ENCODE results near the gene SOCS3. TPM values are rescaled to one million over a fixed set of nuclear protein-coding genes. Genes with fewer than 3 reads are reported as not detected.

Gene SOCS3
- total and polyA plus RNA-seq, 4 experiments from 2014 or later = 7.5 to 220 (median 34.6) TPM

DNA sequence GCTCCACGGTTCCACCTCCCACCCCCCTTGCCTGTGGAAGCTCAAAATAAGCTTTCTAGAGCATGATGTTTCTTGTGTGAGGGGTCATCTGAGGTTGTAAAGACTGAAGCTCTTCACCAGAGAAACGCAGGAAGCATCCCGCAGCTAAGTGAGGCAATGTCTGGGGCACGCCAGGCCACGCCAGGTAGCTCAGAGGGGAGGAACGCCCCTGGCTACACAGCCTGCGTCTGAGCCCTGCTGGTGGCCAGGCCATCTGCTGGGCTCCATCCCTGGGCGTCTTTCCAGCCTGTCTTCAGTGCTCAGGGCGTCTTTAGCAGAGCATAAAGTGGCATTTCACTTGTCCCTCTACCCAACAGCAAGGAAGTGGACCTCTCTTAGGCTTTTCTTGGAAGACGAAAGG, 15.2 kb downstream of the SOCS3 start:
- Histone ChIP-seq H3K36me3 (ENCODE audit: insufficient read depth, low read length) (no peaks in the 10 kb centered on the region), H3K27me3 (ENCODE audit: insufficient read depth, low read length) (no peaks in the 10 kb centered on the region), H3K4me1 (ENCODE audit: insufficient read depth, low read length) (peaks cover 89% of the 10 kb centered on the region), H3K4me3 (ENCODE audit: low read length in 2 of 2) (no peak overlapping the region), H3K27ac (ENCODE audit: low read depth, low read length) (peak overlapping the region; percentile 5), H3K9me3 (ENCODE audit: control insufficient read depth in 1 of 2, low read length in 2 of 2) (no peaks in the 10 kb centered on the region)
- peak overlapping the region; percentile 83 to 98 (median 91) for H3K27ac Mint-ChIP-seq
- no peaks in the 10 kb centered on the region for H3K27me3 Mint-ChIP-seq
- intact Hi-C loops (cut with micrococcal nuclease) = loop anchor here (5.0 kb wide), 2 partner anchors 57 to 92 kb away; no protein-coding TSS in a partner anchor
- peaks cover 0 to 4% (median 0%) of the 10 kb centered on the region in 8 donors for H3K9me3 Mint-ChIP-seq
- no peaks in the 10 kb centered on the region for H3K36me3 Mint-ChIP-seq
- peaks cover 60 to 88% (median 74%) of the 10 kb centered on the region in 4 donors for H3K4me1 Mint-ChIP-seq
- H3K4me3 Mint-ChIP-seq = peak overlapping the region in 7 of 8 donors; percentile 50 to 72 (median 66)
- ChIA-PET POLR2A (ENCODE audit: partially characterized antibody) (interaction anchor here (0.9 to 1.8 kb wide), 5 partner anchors 9 to 93 kb away, joined by 3 to 10 read pairs (median 5); no protein-coding TSS in a partner anchor), CTCF (ENCODE audit: partially characterized antibody) (interaction anchor here (0.9 to 11.2 kb wide), 9 partner anchors 13 to 93 kb away, joined by 3 to 134 read pairs (median 5); partner anchors contain the start of gene SOCS3)
- no peak for DNase-seq

DNA sequence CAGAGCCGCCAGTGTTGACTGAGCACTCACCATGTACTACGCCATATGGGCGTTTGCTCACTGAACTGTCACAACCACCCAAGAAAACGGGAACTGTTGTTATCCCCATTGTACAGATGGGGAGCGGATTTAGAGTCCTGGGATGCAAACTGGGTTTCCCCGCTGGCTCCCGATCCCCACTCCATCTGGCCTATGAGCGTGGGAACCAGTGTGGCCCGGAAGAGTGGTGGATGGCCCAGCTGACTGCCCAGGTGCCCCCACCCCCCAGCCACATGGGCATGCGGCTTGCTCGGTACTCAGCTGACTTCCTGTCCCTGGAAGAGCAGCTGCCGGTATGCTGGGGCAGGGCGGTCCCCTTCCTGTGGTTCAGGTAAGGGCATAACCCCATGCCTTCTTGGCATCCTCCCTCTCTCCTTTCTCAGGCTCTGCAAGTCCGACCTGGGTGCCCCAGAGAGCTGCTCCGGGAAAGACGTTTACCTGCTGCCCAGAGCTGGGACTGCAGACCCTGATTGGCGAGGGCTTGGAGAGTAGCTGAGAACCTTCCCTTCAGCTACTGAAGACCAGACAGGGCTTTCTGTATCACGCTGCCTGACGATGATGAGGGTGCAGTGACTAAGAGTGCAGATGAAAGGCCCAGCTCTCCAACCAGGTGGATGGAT, 16.2 kb downstream of the SOCS3 start:
- CTCF ChIA-PET (ENCODE audit: partially characterized antibody) = interaction anchor here (0.9 to 11.2 kb wide), 11 partner anchors 12 to 92 kb away, joined by 3 to 134 read pairs (median 4); partner anchors contain the start of gene SOCS3
- H3K4me1 Mint-ChIP-seq = peaks cover 63 to 88% (median 76%) of the 10 kb centered on the region in 4 donors
- Histone ChIP-seq H3K27me3 (ENCODE audit: insufficient read depth, low read length) (no peaks in the 10 kb centered on the region), H3K27ac (ENCODE audit: low read depth, low read length) (peak overlapping the region; percentile 61), H3K36me3 (ENCODE audit: insufficient read depth, low read length) (no peaks in the 10 kb centered on the region), H3K9me3 (ENCODE audit: control insufficient read depth in 1 of 2, low read length in 2 of 2) (no peaks in the 10 kb centered on the region), H3K4me3 (ENCODE audit: low read length in 2 of 2) (peak overlapping the region; percentile 32 to 52), H3K4me1 (ENCODE audit: insufficient read depth, low read length) (peaks cover 91% of the 10 kb centered on the region)
- H3K27me3 Mint-ChIP-seq = no peaks in the 10 kb centered on the region
- H3K4me3 Mint-ChIP-seq = peak overlapping the region; percentile 78 to 90 (median 83)
- POLR2A ChIA-PET (ENCODE audit: partially characterized antibody) = interaction anchor here (0.7 to 4.5 kb wide), 8 partner anchors 19 to 473 kb away, joined by 3 to 20 read pairs (median 6); no protein-coding TSS in a partner anchor
- H3K27ac Mint-ChIP-seq = peak overlapping the region; percentile 95 to 98 (median 97)
- peaks cover 0 to 2% (median 0%) of the 10 kb centered on the region in 8 donors for H3K9me3 Mint-ChIP-seq
- peak; percentile 84 to 91 (median 88) for DNase-seq
- H3K36me3 Mint-ChIP-seq = no peaks in the 10 kb centered on the region
- intact Hi-C loops (cut with micrococcal nuclease) = loop anchor here (1.0 to 5.0 kb wide), 5 partner anchors 13 to 91 kb away; partner anchors contain the start of gene SOCS3

DNA sequence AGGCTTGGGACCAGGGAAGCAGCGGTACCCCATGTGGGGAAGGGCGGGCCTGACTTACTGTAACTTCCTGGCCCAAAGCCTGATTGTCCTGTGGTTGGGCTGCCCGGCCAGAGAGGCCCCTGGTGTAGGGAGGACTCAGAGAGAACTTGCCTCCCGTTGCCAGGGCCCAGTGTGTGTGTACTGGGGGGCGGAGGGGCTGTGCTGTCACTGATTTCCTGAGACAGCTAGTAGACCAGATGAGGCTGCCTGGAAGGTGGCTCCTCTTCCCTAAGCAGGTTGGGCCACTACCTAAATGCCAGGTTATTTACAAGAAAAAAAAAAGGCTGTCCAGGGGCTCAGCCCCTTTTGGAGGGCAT, 16.7 kb downstream of the SOCS3 start:
- intact Hi-C loops (cut with micrococcal nuclease) = loop anchor here (1.0 to 5.0 kb wide), 5 partner anchors 13 to 91 kb away; partner anchors contain the start of gene SOCS3
- peaks cover 91% of the 10 kb centered on the region for H3K4me1 ChIP-seq (ENCODE audit: insufficient read depth, low read length)
- H3K27me3 ChIP-seq (ENCODE audit: insufficient read depth, low read length) = no peaks in the 10 kb centered on the region
- Mint-ChIP-seq H3K9me3 (peaks cover 0 to 2% (median 0%) of the 10 kb centered on the region in 8 donors), H3K36me3 (no peaks in the 10 kb centered on the region), H3K27ac (peak overlapping the region; percentile 95 to 98 (median 97)), H3K4me3 (peak overlapping the region; percentile 78 to 90 (median 83)), H3K27me3 (no peaks in the 10 kb centered on the region), H3K4me1 (peaks cover 62 to 88% (median 76%) of the 10 kb centered on the region in 4 donors)
- CTCF ChIA-PET (ENCODE audit: partially characterized antibody) = interaction anchor here (1.2 to 11.2 kb wide), 6 partner anchors 16 to 91 kb away, joined by 3 to 134 read pairs (median 4); partner anchors contain the start of gene SOCS3
- no peaks in the 10 kb centered on the region for H3K9me3 ChIP-seq (ENCODE audit: control insufficient read depth in 1 of 2, low read length in 2 of 2)
- H3K27ac ChIP-seq (ENCODE audit: low read depth, low read length) = peak overlapping the region; percentile 61
- H3K36me3 ChIP-seq (ENCODE audit: insufficient read depth, low read length) = no peaks in the 10 kb centered on the region
- peak overlapping the region in 1 of 2 donors; percentile 42 for H3K4me3 ChIP-seq (ENCODE audit: low read length in 2 of 2)
- peak in 2 of 5 donors; percentile 44 to 61 for DNase-seq
- POLR2A ChIA-PET (ENCODE audit: partially characterized antibody) = interaction anchor here (0.9 to 4.5 kb wide), 5 partner anchors 18 to 92 kb away, joined by 4 to 20 read pairs (median 10); no protein-coding TSS in a partner anchor

DNA sequence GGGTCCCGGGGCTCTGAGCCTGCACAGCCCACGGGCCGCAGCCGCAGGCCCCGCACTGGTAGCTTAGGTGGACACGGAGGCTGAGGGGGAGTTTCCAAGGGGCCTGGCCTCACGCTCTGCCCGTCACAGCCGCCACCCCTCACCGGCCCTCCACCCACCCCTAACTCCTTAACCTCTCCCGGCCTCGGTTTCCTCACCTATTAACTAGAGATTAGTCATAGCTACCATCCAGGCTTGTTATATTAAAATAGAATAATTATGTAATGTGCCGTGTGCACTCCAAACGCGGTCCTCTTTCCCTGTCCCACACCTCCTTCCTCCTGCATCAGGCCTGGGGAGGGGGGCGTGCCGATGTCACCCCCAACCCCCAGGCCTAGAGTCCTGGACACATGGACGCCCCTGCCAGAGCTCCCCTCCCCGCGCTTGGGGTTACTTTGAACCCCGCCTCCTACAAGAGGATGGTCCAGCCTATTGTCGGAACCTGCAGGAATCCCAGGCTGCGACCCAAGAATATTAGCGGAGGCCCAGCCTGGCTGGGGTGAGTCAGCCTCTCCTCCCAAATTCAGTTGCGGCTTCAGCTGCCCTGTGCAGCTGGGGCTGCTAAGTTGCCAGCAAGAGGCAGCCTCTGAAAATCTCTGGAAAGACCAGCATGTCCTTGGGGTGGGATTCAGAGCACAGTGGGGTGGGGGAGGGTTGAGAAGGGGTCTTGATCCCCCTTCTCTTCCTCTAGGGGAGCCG, 17.3 kb downstream of the SOCS3 start:
- intact Hi-C loops (cut with micrococcal nuclease) = loop anchor here (1.0 to 5.0 kb wide), 5 partner anchors 14 to 90 kb away; partner anchors contain the start of gene SOCS3
- no peak for DNase-seq
- peaks cover 0 to 2% (median 0%) of the 10 kb centered on the region in 8 donors for H3K9me3 Mint-ChIP-seq
- ChIA-PET POLR2A (ENCODE audit: partially characterized antibody) (interaction anchor here (1.0 to 4.5 kb wide), 7 partner anchors 13 to 91 kb away, joined by 3 to 20 read pairs (median 7); no protein-coding TSS in a partner anchor), CTCF (ENCODE audit: partially characterized antibody) (interaction anchor here (1.2 to 11.2 kb wide), 4 partner anchors 17 to 91 kb away, joined by 4 to 134 read pairs (median 8); partner anchors contain the start of gene SOCS3)
- peaks cover 57 to 88% (median 72%) of the 10 kb centered on the region in 4 donors for H3K4me1 Mint-ChIP-seq
- Histone ChIP-seq H3K4me1 (ENCODE audit: insufficient read depth, low read length) (peaks cover 91% of the 10 kb centered on the region), H3K27me3 (ENCODE audit: insufficient read depth, low read length) (no peaks in the 10 kb centered on the region), H3K36me3 (ENCODE audit: insufficient read depth, low read length) (no peaks in the 10 kb centered on the region), H3K27ac (ENCODE audit: low read depth, low read length) (peak overlapping the region; percentile 61), H3K4me3 (ENCODE audit: low read length in 2 of 2) (peak overlapping the region in 1 of 2 donors; percentile 42), H3K9me3 (ENCODE audit: control insufficient read depth in 1 of 2, low read length in 2 of 2) (no peaks in the 10 kb centered on the region)
- H3K27ac Mint-ChIP-seq = peak overlapping the region; percentile 95 to 98 (median 97)
- no peaks in the 10 kb centered on the region for H3K36me3 Mint-ChIP-seq
- H3K4me3 Mint-ChIP-seq = peak overlapping the region; percentile 78 to 90 (median 83)
- H3K27me3 Mint-ChIP-seq = no peaks in the 10 kb centered on the region

DNA sequence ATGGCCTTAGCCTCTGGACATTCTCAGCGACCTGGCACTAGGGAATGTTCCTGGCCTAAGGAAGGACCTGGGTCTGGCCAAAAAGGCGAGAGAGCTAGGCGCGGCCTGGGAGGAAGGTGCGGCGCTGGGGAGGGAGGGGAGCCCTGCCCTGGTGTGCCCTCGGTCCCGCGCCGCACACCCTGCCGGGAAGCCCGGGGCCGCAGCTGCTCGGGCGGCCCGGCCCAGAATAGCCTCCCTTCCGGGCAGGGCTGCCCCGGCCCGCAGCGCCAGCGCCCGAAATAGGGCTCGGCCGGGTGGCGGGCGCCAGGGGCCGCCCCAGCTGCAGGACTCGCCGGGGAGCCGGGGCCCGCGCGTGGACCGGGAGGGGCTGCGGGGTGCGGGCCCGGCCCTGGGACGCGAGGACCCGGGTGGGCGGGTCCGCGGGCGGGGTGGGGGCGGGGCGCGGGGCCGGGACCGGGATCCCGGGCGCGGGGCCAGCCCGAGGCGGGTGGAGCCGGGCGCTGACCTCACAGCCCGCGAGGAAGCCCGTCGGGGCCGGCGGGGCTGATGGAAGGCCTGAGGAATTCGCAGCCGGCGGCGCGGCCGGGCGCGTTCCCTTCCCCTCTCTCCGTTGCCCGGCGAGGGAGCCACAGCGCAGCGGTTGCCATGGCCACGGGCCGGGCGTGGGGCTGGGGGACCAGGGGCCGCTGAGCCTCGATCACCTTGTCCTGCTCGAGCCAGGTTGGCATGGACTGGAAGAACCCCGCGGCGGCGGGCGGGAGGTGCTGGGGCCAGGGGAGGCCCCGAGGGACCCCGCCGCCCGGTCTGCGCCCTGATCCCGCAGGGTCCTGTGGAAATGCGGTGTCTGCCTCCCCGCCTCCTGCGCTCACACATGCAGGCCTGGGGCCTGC, 18.1 kb downstream of the SOCS3 start:
- peak overlapping the region; percentile 61 for H3K27ac ChIP-seq (ENCODE audit: low read depth, low read length)
- CTCF ChIA-PET (ENCODE audit: partially characterized antibody) = interaction anchor here (1.3 to 11.2 kb wide), 3 partner anchors 18 to 77 kb away, joined by 3 to 134 read pairs (median 4); partner anchors contain the start of gene SOCS3
- POLR2A ChIA-PET (ENCODE audit: partially characterized antibody) = interaction anchor here (0.7 to 4.5 kb wide), 9 partner anchors 12 to 90 kb away, joined by 3 to 20 read pairs (median 4); no protein-coding TSS in a partner anchor

More for the DNA sequence above, 18.1 kb downstream of the SOCS3 start:
- Histone ChIP-seq H3K27me3 (ENCODE audit: insufficient read depth, low read length) (no peaks in the 10 kb centered on the region), H3K4me3 (ENCODE audit: low read length in 2 of 2) (no peak overlapping the region), H3K4me1 (ENCODE audit: insufficient read depth, low read length) (peaks cover 83% of the 10 kb centered on the region), H3K9me3 (ENCODE audit: control insufficient read depth in 1 of 2, low read length in 2 of 2) (no peaks in the 10 kb centered on the region), H3K36me3 (ENCODE audit: insufficient read depth, low read length) (no peaks in the 10 kb centered on the region)
- Mint-ChIP-seq H3K27me3 (no peaks in the 10 kb centered on the region), H3K9me3 (peaks cover 0 to 2% (median 0%) of the 10 kb centered on the region in 8 donors), H3K27ac (peak overlapping the region in 4 of 7 donors; percentile 27 to 98 (median 66)), H3K4me3 (peak overlapping the region in 3 of 8 donors; percentile 12 to 70 (median 67)), H3K4me1 (peaks cover 55 to 88% (median 68%) of the 10 kb centered on the region in 4 donors), H3K36me3 (no peaks in the 10 kb centered on the region)
- intact Hi-C loops (cut with micrococcal nuclease) = loop anchor here (2.0 to 5.0 kb wide), 3 partner anchors 27 to 90 kb away; no protein-coding TSS in a partner anchor
- DNase-seq = no peak
